Measurements from ENCODE around the gene EPHA10. TPM values are rescaled to one million over a fixed set of nuclear protein-coding genes. Genes with fewer than 3 reads are reported as not detected.
"Not testable (repeated sequence)": the region's sequence is repeated elsewhere in the genome, so short reads cannot be mapped to it uniquely, and the experiment has no call there.

EPHA10 gene
- polyA plus RNA-seq, 1 donor: not detected

- no peak for DNase-seq
Observed at GRCh38 chr1:37767488-37767887, 2.6 kb upstream of the EPHA10 start.

GRCh38 chr1:37765916-37766664 lies 1.2 kb upstream of the EPHA10 start:
- DNase-seq: no peak

DNA sequence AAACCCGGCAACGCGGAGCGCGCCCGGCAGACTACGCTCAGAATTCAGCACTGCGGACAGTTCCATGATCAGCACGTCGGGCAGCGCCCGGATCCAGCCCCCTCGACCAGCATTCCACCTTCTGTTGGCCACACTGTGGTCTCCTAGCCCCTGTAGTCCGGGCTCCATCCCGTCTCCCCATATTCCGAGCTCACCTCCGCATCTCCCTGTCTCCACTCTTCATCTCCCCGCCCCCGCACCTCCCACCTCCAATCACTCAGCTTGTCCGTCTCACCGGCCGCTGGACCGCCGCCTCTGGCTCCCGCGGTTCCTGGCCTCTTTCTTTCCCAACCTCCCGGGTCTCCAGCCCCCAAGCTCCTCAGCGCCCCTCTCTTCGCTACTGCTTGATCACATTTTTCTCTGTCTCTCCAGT lies 500 bp downstream of the EPHA10 start:
- peak; percentile 62 for DNase-seq

DNA sequence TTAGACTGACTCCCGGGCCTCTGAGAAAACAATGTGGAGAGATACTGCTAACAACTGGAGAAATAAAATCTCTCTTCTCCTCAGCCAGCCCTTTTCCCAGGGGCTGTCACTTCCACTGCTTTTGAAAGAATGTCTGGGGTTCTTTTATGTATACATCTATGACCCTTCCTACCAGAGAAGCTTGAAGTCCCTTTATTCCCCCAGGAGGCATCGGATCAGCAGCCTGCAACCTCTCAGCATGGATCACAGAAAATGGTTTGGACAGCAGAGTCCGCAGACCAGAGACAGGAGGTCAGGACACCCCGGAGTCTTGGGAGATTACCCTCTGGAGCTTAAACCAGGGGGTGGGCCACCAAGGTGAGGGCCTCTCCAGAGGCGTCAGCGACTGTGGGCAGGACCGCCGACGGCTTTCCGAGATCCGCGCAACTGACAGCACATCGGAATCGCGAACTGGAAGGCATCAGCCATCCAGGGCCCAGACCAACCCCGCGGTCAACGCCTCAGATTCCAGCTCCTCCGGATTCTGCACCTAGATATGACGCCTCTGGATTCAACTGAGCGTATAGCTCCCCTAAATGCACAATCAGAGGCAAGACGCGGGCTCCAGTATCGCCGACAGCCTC lies 1.0 kb downstream of the EPHA10 start:
- DNase-seq: no peak

DNA sequence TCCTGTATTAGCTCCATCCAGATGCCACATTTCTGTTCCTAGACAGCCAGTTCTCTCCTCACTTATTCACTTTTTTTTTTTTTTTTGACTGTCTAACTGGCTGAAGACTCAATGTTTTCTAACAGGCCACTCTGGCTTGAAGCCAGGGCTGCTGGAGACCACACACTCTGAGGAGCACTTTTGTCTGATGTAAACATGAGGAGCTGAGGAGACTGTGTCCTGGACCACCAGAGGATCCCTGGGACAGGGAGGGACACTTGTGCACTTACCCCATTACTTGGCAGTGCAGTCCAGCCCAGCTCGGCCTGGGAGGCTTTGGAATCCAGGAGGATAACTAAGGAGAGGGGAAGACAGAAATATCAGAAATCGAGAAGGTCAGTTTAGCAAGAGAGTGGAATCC lies 2.4 kb downstream of the EPHA10 start:
- no peak for DNase-seq

- DNase-seq: no peak
Observed at GRCh38 chr1:37761416-37762095, 3.4 kb downstream of the EPHA10 start.

DNA sequence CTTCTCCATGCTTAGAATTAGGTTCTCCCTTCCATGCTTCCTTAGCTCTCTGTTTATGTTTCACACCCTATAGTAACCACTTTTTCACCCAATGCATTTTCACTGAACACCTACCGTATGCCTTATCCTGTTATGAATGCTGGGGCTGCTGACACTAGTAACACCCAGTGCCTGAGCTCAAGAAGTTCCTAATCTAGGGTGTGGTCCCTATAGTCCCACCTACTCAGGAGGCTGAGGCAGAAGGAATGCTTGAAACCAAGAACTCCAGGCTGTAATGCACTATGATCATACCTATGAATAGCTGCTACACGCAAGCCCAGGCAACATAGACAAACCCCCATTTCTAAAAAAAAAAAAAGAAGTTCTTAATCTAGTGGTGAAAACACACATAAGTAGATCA lies 5.5 kb downstream of the EPHA10 start:
- DNase-seq: no peak

DNA sequence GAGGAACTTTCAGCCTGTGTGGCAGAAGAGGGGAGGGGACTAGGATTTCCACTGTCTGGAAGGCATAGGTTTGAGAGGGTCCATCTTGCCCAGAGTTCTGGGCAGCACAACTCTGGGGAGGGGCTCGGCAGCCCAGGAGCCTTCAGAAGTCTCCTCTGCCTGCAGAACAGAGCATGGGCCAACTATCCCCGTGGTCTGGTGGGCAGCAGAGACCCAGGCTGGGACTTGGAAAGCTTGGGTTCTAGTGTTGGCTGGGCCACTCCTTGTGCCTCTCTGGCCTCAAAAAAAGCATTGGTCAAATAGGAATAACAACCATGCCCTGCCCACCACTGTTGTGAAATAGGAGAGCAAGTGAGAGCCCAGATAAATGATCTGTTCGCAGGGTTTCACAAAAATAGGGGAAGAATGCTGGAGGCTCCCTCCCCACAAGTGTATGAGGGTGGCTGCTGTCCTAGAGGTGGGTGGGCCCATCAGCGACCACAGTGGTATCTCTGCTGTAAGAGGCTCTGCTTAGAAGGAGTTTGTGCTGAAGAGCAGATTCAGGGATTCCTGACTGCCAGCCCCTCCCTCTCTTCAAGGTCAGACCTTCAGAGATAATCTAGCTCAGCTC lies 8.9 kb downstream of the EPHA10 start:
- no peak for DNase-seq

- no peak for DNase-seq
Observed at GRCh38 chr1:37755290-37755689, 9.6 kb downstream of the EPHA10 start.

DNA sequence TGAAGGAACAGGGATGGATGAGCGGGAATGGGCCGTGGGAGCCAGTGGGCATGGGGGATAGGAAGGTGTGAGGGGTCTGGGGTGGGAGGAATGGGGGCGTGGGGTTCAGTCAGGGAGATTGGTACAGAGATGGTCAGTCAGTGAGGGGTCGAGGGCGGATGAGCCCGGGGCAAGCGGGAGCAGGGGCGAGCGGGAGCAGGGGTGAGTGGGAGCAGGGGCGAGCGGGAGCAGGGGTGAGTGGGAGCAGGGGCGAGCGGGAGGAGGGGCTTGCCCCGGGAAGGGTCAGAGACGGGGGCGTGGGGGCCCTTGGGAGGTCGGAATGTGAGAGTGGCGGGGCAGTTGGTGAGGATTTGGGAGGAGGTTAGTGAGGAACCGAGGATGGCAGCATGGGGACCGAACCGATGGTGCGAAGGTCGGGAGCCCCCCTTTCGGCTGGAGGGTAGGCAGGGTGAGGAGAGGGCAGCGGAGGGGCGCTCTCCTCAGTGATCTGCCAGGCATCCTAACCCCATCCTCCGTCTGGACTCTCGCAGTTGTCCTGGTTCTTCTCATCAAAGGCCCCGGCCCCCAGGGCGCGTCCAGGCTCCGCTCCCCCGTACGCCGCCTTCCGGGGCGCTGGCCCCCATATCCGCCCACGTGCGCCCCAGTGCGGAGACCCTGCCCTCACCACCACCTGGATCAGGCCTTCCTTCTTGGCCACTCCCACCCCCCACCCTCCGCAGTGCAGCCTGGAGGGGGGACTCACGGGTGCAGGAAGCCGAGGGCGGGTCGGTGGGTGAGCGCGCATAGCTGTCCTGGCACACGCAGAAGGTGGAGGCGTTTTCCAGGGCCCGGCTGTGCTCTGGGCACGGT lies 11.2 kb downstream of the EPHA10 start:
- no peak for DNase-seq

DNA sequence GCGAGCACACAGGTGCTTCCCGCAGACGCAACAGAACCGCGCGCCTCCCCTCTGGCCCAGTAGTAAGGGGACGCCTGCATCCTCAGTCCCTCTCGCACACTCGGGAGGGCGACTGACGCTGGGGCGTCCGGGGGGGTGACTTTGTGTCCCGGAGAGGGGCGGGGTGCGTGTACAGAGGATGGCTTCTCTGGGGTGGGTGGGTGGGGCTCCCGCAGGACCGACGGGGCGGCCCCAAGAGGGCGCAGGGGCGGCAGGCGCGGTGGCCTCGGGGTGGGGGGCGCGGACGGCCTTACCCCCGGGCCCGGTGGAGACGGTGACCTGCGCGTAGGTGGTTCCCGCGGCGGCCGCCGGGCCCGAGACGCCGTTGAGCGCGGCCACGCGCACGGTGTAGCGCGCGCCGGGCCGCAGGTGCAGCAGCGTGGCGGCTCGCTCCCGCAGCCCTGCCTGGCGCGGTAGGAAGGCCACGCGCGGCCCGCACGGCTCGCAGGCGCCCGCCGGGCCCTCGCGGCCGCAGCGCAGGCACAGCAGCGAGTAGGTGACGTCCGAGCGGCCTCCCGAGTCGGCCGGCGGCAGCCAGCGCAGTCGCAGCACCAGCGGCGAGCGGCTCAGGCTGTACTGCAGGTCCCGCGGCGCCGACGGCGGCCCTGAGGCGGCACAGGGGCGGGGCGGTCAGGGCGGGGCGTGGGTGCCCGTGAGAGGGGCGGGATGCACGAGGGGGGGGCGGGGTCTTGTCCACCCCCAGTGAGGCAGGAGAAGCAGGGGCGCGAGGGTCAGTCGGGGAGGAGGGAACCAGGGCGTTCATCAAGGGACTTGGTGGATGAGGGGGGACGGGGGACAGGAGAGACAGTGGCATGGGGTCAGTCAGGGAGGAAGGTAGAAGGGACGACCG lies 12.1 kb downstream of the EPHA10 start:
- no peak for DNase-seq

- no peak for DNase-seq
Observed at GRCh38 chr1:37752213-37752582, 12.7 kb downstream of the EPHA10 start.

- DNase-seq: no peak
Observed at GRCh38 chr1:37748565-37748964, 16.4 kb downstream of the EPHA10 start.

- no peak for DNase-seq
Observed at GRCh38 chr1:37746806-37747205, 18.1 kb downstream of the EPHA10 start.

GRCh38 chr1:37741662-37742061 lies 23.3 kb downstream of the EPHA10 start:
- DNase-seq: no peak

GRCh38 chr1:37741130-37741529 lies 23.8 kb downstream of the EPHA10 start:
- no peak for DNase-seq

DNA sequence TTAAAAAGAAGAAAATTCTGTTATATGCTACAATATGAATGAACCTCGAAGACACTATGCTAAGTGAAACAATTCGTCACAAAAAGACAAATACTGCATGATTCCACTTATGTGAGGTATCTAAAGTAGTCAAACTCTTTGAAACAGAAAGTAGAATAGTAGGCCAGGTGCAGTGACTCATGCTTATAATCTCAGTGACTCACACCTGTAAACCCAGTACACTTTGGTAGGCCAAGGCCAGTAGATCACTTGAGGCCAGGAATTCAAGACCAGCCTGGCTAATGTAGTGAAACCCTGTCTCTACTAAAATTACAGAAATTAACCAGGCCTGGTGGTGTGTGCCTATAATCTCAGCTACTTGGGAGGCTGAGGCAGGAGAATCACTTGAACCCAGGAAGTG lies 25.7 kb downstream of the EPHA10 start:
- DNase-seq: no peak

DNA sequence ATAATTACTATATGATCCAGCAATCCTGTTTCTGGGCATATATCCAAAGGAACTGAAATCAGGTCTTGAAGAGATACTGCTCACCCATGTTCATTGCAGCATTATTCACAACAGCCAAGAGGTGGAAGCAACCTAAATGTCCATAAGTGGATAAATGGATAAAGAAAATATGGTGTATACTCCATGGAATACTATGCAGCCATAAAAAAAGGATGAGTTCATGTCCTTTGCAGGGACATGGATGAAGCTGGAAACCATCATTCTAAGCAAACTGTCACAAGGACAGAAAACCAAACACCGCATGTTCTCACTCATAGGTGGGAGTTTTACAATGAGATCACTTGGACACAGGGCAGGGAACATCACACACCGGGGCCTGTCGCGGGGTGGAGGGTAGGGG lies 26.3 kb downstream of the EPHA10 start:
- not testable (repeated sequence) for DNase-seq

DNA sequence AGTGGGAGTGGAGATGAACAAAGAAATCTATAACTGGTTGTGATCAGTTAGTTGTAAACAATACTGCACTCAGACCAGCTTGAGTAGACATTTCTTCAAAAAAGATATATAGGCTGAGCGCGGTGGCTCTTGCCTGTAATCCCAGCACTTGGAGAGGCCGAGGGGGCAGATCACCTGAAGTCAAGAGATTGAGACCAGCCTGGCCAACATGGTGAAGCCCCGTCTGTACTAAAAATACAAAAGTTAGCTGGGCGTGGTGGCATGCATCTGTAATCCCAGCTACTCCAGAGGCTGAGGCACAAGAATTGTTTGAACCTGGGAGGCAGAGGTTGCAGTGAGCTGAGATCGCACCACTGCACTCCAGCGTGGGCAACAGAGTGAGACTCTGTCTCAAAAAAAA lies 26.9 kb downstream of the EPHA10 start:
- not testable (repeated sequence) for DNase-seq

GRCh38 chr1:37734629-37735591 lies 30.0 kb downstream of the EPHA10 start:
- DNase-seq: no peak

All from hindlimb muscle (tissue), 1 donor.